NOMO-1 treated with dmso at 0.1 percent for 144 hours (cell line): ENCODE results near the gene PFKFB1.
A peak's percentile ranks its signal among the peaks of the same experiment; 100 is the strongest.

Experiments
- DNase-seq: peaks from one replicate; lab custom pipeline; 2025; ENCODE audit not compliant: unreplicated experiment; lab: John Stamatoyannopoulos, UW

The PFKFB1 gene

DNA sequence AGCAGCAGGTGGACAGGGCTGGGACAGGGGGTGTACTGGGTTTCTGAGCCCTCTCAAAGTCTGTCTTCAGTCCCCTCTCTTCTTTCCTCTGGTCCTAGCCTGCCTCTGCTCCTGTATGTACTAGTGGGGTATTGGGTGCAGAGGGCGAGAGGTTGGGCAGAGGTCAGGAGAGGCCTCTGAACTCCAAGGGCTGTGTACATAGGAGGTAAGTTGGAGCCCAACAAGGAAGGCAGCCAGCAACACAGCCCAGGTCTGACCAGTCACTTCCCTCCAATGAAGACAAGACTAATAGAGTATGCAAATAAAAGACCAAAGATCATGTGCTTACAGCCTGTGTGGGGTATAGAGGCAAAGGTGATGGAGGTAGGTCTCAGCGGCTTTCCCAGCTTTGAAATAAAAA is at the start of gene PFKFB1:
Gene PFKFB1, minus strand, starts transcription at position 90 of the 400 bp plus-strand sequence. CDS start 181 bp downstream, outside the sequence.
- no peak for DNase-seq

DNA sequence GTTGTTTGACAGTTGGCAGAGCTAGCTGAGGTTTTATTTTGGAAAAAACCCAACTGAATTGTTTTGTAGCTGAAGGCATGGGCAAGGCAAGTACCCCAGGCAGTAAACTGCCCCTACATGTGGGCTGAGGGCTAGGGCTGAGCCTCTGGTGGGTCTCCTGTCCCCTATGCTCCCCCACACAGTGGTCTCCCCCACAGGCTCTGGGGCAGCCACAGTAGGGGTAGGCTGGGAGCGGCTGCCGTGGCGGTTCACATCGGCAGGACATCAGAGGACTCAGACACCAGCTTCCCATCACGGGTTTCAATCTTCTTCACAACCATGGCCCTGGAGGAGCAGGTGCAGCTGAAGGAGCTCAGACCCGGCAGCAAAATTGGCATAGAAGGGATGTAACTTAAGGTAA is 47.5 kb upstream of the PFKFB1 start:
- no peak for DNase-seq

DNA sequence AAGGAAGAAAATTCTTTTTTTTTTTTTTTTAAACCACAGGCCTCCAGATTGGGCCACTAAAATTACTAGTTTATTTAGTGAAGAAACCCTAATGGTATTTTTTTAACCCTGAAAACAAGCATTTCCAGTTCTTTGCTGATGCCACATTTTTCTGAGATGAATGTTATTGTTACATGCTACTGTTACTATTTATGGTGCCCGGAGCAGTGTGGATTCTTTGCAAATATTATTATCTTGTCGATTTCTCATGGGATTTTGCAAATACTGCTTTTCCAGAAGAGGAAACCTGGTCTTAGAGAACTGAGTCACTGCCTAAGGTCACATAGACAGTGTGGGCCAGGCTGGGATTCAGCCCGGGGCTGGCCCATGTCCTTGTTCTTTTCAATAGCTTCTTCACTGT is 45.5 kb upstream of the PFKFB1 start:
- no peak for DNase-seq

DNA sequence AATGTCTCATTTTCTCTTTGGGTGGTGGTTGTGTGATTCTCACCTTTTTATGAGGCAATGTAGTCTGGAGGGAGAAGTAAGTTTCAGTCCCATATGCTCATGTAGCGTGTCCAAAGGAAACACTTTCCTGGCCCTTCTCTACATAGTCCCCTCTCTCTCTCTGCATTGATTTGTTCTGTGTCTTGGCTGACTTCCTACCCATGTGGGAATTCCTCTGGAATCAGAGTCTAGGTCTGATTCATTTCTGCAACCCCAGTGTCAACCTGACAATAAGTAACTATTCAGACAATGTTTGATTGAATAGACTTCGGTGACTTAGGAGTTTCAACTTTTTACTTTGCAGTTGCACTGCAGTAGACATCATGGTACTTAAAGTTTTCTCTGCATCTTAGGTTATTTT is 39.4 kb upstream of the PFKFB1 start:
- no peak for DNase-seq

DNA sequence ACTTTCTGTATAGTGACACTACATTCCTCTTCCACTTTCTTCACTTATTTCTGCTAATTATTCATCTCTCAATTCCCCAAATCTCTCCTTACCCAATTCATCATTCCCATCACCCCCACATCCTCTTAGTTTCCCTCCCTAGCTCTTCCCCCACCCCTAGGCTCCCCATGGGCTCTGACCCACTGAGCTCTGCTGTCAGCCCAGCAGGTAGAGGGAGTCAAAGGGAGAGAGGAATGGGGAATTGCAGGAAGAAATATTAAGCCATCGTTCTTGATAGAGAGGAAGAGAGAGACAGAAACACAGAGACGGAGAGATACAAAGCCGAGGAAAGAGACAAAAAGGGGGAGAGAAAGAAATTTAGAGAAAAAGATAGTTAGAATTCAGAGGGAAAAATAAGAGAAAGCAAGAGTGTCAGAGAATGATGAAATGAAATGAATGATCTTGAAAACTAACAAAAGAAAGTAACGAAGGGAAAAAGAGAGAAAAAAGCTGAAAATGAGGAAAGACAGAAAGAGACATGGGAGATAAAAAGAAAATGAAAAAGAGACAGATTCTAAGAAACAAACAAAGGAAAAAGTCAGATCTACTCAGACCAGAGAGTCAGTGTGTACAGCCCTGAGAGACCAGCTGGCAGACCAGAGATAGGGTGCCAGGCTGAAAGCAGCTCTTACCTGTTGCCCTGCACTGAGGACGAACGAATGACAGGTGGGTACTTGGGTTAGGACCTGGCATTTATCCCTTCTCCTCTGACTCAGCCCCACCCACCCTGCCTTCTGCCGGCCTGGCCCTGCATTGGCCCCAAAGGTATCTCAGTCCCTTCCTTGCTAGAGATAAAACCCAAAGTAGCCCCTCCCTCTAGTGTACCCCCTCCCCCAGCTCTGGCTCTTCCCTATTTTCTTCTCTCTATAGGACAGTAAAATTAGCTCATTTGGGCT is 36.5 kb upstream of the PFKFB1 start, which contains the start of gene ALAS2:
Gene ALAS2, minus strand, starts transcription at position 707 of the 935 bp plus-strand sequence. CDS start 4,977 bp downstream, outside the sequence.
- DNase-seq: no peak

DNA sequence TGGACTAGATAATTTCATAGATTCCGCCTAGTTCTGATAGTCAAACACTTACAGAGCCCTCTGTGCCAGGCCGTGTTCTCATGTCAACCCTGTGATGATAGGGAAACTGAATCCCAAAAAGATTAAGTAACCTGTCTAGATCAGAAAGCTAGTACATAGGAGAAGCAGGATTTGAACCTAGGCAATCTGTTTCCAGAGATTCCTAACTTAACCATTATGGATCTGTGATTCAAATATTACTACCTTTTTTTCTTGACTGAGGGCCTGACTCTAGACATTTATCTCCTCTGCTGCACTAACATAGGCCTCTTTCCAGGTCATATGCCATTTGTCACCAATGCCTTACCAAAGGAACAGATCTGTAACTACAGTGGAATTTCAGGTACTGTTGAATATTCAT is 35.3 kb upstream of the PFKFB1 start:
- no peak for DNase-seq

DNA sequence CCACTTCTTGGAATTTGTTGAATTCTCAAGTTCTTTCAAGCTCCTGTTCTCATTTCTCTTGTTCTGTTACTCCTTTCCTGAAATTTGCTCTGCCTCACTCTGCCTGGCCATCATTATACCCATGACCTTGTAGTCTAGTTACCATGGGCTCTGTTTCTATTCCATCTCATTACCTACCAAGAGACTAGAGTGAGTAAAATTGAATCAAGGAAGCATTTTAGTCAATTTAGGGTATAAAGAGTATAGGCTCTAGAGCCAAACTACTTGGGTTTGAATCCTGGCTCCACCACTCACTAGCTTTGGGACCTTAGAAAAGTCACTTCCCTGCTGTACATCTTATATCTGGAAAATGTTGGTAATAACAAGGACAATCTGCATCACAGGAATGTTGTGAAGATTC is 34.6 kb upstream of the PFKFB1 start:
- DNase-seq: no peak

DNA sequence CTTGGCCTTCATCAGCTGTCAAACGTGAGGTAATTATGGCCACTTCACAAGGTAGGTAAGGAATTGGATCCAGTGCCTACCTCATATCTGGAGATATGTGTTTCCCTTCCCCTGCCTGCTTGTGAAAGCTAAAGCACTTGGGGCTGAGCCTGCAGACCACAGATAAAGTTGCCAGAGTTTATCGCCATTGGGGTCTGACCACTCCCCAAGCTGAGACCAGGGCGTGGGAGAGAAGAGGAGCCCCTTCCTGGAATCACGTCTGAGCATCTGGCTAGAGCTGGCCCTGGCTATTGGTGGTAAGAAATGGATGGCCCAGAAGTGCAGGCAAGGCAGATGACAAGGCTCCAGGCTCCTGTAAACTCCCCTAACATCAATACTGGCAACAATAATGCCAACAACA is 34.1 kb upstream of the PFKFB1 start:
- DNase-seq: no peak

DNA sequence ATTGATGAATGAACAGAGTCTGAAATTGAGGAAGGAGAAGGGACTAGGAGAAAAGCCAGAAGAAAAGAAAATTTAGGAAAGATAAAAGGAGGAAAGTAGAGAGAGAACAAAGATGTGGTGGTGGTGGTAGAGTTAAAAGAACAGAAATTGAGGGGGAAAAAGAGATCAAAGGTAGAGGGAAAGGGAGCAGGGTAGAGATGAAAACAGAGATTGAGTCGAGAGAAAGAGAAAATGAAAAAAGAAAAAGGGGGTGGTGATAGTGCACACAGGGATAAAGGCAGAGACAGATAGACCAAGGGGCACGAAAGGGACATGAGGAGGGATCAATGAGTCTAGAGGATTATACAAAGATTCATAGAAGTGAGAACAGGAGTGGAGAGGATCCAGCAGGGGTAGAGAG is 32.9 kb upstream of the PFKFB1 start:
- DNase-seq: no peak

DNA sequence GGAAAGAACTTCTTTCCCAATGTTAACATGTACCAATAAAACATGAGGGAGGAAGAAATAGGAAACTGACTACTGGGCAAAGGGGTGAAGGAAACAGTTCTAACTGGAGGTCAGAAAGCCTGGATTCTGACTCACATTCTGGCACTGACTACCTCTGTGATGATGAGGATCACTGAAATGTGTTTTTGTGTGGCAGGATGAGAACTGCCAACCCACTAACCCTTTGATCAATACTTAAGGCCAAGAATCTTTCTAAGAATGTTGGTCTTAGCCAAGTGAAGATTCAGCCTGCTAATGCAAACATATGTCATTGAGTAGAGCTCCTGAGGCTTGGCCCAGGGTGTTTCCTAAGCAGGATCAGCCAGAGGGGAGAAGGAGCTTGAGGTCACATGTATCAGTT is 32.2 kb upstream of the PFKFB1 start:
- no peak for DNase-seq

DNA sequence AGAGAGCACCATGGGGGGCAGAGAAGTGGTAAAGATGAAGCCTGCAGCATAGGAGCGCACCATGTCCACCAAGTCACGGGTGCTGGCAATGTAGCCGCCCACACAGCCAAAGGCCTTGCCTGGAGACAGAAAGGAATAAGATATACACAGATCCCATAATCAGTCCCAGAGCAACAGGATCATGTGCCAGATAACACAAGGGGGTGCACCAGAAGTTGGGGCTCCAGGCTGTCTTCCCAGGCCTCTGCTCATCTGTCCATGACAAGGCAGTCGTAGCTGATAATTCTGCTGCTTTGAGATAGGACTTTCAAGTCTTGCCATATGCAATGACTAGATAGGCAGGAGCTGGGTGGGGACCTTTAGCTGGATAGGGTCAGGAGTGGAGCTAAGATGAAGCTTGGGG is 20.9 kb upstream of the PFKFB1 start:
- DNase-seq: no peak

DNA sequence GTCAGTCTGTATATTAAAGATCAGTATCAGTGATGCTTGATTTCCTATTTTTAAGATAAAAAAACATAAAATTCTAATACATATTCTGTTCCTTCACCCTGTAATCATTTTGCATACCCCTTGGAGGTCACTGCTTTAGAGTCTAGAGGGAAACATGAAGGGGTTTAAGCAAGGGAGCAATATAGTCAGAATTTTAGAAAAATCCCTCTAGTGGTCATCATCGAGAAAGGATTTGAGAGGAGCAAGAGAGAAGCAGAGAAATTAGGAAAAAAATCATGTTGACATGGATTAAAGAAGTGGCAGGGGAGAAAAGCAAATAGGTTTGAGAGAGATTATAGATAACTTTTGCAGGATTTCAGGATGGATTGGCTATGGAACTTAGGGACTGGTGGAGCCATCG is 17.3 kb upstream of the PFKFB1 start:
- no peak for DNase-seq

DNA sequence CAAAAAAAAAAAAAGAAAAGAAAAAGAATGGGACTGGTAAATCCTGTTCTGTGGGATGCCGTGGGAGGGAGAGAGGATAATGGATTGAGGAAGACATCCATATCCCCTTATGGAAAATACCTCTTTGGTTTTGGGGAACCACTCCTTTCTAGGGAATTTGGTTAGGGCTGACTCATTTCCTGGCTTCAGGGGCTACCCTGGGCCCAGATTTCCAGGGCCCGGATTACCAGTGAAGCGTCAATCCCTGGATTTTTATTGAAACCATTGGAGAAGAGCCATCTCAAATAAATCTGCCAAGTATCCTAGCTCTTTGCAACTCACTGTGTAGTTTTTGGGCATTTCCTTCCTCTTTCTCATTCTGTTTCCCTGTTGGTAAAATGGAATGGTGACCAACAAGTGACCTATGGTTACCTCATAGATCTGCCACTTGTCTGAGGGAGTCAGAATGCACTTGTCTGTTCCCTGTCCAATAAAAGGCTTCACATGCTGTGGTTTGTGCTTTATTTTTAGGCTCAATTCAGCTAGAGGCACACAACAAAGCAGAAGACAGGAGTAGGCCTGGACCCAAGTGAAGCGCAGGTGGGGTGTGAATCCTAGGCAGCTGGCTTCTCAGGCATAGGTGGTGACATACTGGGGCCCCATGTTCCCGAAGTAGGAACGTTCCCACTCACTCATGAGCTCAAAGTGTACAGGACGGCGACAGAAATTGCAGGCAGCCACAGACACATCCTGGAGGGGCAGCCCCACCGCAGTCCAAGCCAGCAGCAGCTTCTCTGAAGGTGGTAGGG is 14.8 kb upstream of the PFKFB1 start:
- DNase-seq: no peak

DNA sequence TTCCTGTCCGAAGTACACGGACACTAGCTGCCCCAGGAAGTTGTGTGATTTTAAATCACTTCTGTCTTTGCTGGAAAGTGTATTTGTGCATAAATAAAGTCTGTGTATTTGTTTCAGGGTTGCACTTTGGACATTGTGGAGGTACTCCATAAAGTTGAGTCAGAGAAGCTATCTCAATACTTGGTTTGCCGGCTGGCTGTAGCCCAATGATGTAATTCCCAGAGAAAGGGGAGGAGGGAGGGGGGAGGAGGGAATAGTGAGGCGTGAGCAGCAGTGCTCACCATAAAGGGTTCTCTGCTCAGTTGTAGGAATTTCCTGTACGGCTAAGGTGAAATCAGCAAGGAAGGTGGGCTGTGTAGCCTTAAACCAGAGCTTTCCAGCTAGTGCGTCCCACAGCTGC is 13.7 kb upstream of the PFKFB1 start:
- DNase-seq: no peak

DNA sequence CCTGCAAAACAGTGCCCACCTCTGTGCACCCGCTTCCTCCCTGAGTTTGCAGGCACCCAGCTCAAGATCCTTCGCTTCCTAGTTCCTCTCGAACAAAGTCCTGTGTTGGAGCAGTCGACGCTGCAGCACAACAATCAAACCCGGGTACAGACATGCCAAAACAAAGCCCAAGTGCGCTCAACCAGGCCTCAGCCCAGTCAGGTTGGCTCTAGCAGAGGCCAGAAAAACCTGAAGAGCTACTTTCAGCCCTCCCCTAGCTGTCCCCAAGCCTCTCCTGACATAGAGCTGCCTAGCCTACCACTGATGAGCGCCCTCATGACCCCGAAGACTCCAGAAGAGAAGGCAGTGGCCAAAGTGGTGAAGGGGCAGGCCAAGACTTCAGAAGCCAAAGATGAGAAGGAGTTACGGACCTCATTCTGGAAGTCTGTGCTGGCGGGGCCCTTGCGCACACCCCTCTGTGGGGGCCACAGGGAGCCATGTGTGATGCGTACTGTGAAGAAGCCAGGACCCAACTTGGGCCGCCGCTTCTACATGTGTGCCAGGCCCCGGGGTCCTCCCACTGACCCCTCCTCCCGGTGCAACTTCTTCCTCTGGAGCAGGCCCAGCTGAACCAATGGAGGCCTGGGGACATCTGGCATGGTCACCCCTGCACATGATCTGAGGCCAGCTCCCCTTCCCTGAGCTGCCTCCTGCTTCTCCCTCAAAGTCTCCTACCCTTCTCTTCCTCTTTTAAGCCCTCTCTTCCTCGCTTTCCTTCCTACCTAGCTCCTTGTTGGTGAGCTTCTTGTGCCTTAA is 13.0 kb upstream of the PFKFB1 start:
- no peak for DNase-seq

DNA sequence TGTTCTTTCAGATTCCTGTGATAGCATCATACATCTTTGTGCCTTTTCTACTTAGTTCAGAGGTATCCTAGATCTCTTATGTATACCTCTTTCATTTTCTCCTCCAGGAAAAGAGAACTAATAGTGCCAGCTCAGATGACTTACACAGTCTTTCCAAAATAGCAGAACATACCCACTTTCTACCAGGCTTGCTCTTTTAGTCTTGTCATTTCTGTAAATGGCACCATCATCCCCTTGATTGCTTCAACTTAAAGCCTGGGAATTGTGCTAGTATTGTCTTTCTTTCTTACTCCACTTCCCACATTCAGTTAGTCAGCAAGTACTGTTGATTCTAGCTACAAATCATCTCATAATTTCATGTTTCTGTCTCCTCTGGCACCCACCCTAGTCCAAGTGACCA is 11.3 kb upstream of the PFKFB1 start:
- DNase-seq: no peak

DNA sequence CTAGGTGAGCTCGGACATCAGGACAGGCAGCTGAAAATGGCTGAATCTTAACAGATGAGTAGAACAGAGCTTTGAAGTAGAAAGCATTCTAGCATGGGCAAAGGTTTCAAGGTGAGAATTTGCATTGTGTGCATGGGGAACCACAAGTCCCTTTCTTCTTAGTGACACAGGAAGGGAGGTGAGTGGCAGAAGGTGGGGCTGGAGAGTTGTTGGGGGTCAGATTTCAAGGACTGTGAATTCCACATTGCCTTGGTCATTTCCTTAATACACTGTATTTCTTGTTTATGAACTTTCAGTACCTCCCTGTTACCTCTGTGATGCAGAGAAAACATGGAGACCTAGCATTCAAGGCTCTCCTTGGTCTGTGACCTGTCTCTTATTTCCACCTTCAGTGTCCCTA is 10.2 kb upstream of the PFKFB1 start:
- DNase-seq: no peak

DNA sequence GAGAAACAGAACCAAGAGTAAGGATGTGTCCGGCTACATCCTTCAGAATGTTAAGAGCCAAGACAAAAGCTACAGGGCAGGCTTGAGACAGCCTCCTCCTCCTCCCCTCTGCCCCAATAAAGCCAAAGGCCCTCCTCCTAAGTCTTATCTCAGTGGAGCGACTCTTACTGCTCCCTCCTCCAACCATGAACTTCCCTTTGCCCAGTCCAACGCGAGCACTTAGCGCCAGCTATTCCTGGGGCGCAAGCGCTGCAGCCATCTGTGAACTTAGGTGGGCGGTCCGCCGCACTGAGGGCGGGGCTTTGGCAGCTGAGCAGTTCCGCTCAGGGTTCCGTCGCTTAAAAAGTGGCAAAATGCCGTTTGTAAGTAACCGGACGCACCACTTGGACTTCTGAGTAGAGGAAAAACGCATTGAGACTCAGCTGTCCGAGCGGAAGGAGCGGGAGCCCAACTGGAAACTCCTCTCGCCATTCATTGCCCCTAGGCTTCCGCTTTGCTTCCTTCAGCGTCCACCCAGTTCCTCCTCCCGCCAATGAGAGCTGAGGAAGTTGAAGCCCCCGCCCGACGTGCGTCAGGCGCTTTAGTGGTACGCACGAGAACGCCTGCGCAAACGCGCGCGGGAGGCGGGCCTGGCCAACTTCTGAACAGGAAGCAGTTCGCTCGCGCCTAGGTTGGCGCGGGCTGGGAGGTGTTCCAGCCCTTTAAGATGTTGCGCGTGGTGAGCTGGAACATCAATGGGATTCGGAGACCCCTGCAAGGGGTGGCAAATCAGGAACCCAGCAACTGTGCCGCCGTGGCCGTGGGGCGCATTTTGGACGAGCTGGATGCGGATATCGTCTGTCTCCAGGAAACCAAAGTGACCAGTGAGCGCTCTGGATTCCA is 6.0 kb upstream of the PFKFB1 start, which contains the start of gene APEX2:
Gene APEX2, plus strand, starts transcription at position 647 of the 882 bp plus-strand sequence. Its CDS starts 60 bp downstream, at position 707.
- peak; percentile 88 for DNase-seq

DNA sequence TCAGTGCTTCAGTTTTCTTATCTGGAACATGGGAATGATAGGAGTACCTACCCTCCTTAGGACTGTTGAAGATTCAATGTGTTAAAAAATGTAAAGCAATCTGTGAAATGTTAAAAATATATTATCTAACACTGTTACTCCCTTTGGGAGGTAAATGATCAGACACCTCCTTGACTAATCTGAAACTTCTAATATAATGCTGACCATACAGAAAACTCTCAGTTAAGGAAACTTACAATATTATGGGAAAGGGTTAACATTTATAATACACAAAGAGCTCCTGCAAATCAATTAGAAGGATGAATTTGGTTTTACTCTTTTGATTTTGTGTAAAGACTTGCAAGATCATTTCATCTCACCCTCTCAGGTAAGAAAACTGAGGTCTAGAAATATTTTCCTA is 1.6 kb upstream of the PFKFB1 start:
- DNase-seq: no peak
